ENCODE measurements around the gene LMNTD2. TPM values are rescaled to one million over a fixed set of nuclear protein-coding genes. Genes with fewer than 3 reads are reported as not detected.

Gene LMNTD2
- total RNA-seq, 1 experiment from 2014 or later, result 1.4 TPM

GRCh38 chr11:567011-567628 is 6.6 kb upstream of the LMNTD2 start:
- Histone ChIP-seq H3K9me3 (ENCODE audit: low read length) (no peaks in the 10 kb centered on the region), H3K27me3 (ENCODE audit: low read length) (no peaks in the 10 kb centered on the region), H3K79me2 (ENCODE audit: low read length) (peaks cover 41% of the 10 kb centered on the region), H3K4me2 (ENCODE audit: low read length) (peak overlapping the region; percentile 88), H3K4me1 (ENCODE audit: insufficient read depth, low read length) (peaks cover 26% of the 10 kb centered on the region), H3K9me2 (replicated peaks; ENCODE audit: low read length) (no peaks in the 10 kb centered on the region), H3K9ac (ENCODE audit: low read length) (peak overlapping the region; percentile 65; the same call in 1 of the 2 replicates), H3K4me3 (ENCODE audit: low read length) (peak overlapping the region; percentile 80), H3K36me3 (ENCODE audit: low read depth, low read length) (no peaks in the 10 kb centered on the region), H3K27ac (ENCODE audit: low read length) (no peak overlapping the region), H4K20me1 (ENCODE audit: low read length) (0 out of 2 replicates have a peak, but pooled peaks cover 5% of the 10 kb centered on the region), H2AFZ (ENCODE audit: low read length) (no peak overlapping the region), H3F3A (ENCODE audit: low read length, unreplicated experiment) (no peaks in the 10 kb centered on the region)
- TF ChIP-seq, protein P1, sequence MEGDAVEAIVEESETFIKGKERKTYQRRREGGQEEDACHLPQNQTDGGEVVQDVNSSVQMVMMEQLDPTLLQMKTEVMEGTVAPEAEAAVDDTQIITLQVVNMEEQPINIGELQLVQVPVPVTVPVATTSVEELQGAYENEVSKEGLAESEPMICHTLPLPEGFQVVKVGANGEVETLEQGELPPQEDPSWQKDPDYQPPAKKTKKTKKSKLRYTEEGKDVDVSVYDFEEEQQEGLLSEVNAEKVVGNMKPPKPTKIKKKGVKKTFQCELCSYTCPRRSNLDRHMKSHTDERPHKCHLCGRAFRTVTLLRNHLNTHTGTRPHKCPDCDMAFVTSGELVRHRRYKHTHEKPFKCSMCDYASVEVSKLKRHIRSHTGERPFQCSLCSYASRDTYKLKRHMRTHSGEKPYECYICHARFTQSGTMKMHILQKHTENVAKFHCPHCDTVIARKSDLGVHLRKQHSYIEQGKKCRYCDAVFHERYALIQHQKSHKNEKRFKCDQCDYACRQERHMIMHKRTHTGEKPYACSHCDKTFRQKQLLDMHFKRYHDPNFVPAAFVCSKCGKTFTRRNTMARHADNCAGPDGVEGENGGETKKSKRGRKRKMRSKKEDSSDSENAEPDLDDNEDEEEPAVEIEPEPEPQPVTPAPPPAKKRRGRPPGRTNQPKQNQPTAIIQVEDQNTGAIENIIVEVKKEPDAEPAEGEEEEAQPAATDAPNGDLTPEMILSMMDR (conservative IDR thresholded peaks at IDR 0.05; ENCODE audit: low read depth, low read length), result no peak
- no peak for TF ChIP-seq EZH2 (IDR thresholded peaks at IDR 0.05; ENCODE audit: low read length, unreplicated experiment)
- TF ChIP-seq EZH2phosphoT487 (IDR thresholded peaks at IDR 0.05; ENCODE audit: borderline replicate concordance, low read length), result no peak
- no TSS peak for BruUV-seq (replicated peaks)
- intact Hi-C loops (cut with micrococcal nuclease), result loop anchor here (10.0 kb wide), 1 partner anchor 48 kb away; the partner anchor contains the start of gene IRF7
- POLR2A ChIA-PET (ENCODE audit: unreplicated experiment), result interaction anchor here (0.5 kb wide), 1 partner anchor 271 kb away, joined by 4 read pairs; no protein-coding TSS in a partner anchor
- DNase-seq (no peak), ATAC-seq (no peak)
- CTCF ChIA-PET, result no interaction called here

DNA sequence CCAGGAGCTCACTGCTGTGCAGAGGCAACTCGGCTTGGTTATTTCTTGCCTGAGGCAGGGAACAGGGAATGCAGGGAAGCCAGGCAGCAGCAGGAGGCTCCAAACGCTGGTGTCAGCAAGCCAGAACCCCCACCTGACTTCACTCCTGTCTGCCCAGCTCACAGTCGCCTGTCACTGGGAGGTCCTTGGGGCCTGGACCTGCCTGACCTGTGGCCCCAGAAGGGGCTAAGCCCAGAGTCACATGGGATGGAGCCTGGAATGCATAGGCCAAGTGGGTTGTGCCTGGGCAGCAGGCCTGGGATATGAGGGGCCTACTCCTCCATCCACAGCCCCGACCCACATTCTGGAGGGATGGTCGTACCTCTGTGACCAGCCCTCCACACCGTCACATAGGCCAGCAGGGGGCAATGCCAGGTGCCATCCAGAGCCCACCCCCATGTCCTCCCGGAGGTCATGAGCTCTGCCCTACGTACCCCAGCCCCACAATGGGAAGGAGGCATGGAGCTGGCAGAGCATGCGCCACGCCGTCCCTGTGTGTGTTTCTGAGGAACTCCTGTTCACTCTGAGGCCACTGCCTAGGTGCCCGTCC is 5.5 kb upstream of the LMNTD2 start:
- H3K4me1 ChIP-seq (ENCODE audit: insufficient read depth, low read length), result peaks cover 32% of the 10 kb centered on the region
- no TSS peak for BruUV-seq (replicated peaks)
- H3K9me2 ChIP-seq (replicated peaks; ENCODE audit: low read length), result no peaks in the 10 kb centered on the region
- DNase-seq (no peak), ATAC-seq (no peak)
- no peaks in the 10 kb centered on the region for H3K27me3 ChIP-seq (ENCODE audit: low read length)
- TF ChIP-seq EZH2phosphoT487 (IDR thresholded peaks at IDR 0.05; ENCODE audit: borderline replicate concordance, low read length) (no peak), EZH2 (IDR thresholded peaks at IDR 0.05; ENCODE audit: low read length, unreplicated experiment) (no peak)
- TF ChIP-seq, protein P1 (conservative IDR thresholded peaks at IDR 0.05; ENCODE audit: low read depth, low read length), result no peak
- peaks cover 50% of the 10 kb centered on the region for H3K79me2 ChIP-seq (ENCODE audit: low read length)
- POLR2A ChIA-PET (ENCODE audit: unreplicated experiment), result interaction anchor here (0.5 kb wide), 1 partner anchor 272 kb away, joined by 4 read pairs; no protein-coding TSS in a partner anchor
- intact Hi-C loops (cut with micrococcal nuclease), result loop anchor here (10.0 kb wide), 1 partner anchor 49 kb away; the partner anchor contains the start of gene IRF7
- H3K4me2 ChIP-seq (ENCODE audit: low read length), result no peak overlapping the region
- H3F3A ChIP-seq (ENCODE audit: low read length, unreplicated experiment), result no peaks in the 10 kb centered on the region
- no peaks in the 10 kb centered on the region for H3K36me3 ChIP-seq (ENCODE audit: low read depth, low read length)
- no peak overlapping the region for H2AFZ ChIP-seq (ENCODE audit: low read length)
- CTCF ChIA-PET, result no interaction called here
- no peak overlapping the region for H3K9ac ChIP-seq (ENCODE audit: low read length)
- H3K4me3 ChIP-seq (ENCODE audit: low read length), result no peak overlapping the region
- 0 out of 2 replicates have a peak, but pooled peaks cover 5% of the 10 kb centered on the region for H4K20me1 ChIP-seq (ENCODE audit: low read length)
- no peak overlapping the region for H3K27ac ChIP-seq (ENCODE audit: low read length)
- H3K9me3 ChIP-seq (ENCODE audit: low read length), result no peaks in the 10 kb centered on the region
